A673 (cell line): ENCODE results near the gene AP1AR. TPM values are rescaled to one million over a fixed set of nuclear protein-coding genes. Genes with fewer than 3 reads are reported as not detected.

Experiments used
- BruUV-seq: library from RNA; stranded (reverse); fragments of 400-500 nt; replicated peaks from 2 replicates; lab custom pipeline; 2021; lab: Mats Ljungman, UMichigan
- CTCF ChIA-PET: fragments of 300-600 bp; sonication (Branson Sonifier 250); formaldehyde crosslinking; loops from one replicate; lab custom pipeline; 2022; ENCODE audit warnings: antibody characterized with exemption; lab: Charles Lee
- POLR2A ChIA-PET: fragments of 300-600 bp; sonication (Branson Sonifier 250); formaldehyde crosslinking; loops from one replicate; lab custom pipeline; 2022; ENCODE audit warnings: antibody characterized with exemption; ENCODE audit not compliant: low non-redundant PET; lab: Charles Lee
- DNase-seq: peaks from one replicate; pipeline ENCODE4 v3.0.0-alpha.2; 2015; ENCODE audit warnings: low spot score
- H3K27ac ChIP-seq: fragments of 200-600 bp; sonication (generic); 2 replicates; pipeline ENCODE4 v1.5.1; 2016; ENCODE audit warnings: mixed run types, low read depth, mild to moderate bottlenecking, mixed read lengths, antibody characterized with exemption, low read length; ENCODE audit not compliant: poor library complexity, severe bottlenecking
- H3K27me3 ChIP-seq: fragments of 200-600 bp; sonication (generic); replicated peaks from 2 replicates; pipeline ENCODE4 v1.6.1; 2017; ENCODE audit warnings: mixed run types, low read depth, mild to moderate bottlenecking, mixed read lengths, antibody characterized with exemption, low read length; ENCODE audit not compliant: insufficient read depth, poor library complexity
- H3K36me3 ChIP-seq: fragments of 200-600 bp; sonication (generic); 2 replicates; pipeline ENCODE4 v1.6.1; 2016; ENCODE audit warnings: mixed run types, mild to moderate bottlenecking, mixed read lengths, antibody characterized with exemption, low read length; ENCODE audit not compliant: insufficient read depth, poor library complexity, severe bottlenecking
- H3K4me1 ChIP-seq: fragments of 200-600 bp; sonication (generic); 2 replicates; pipeline ENCODE4 v1.6.1; 2017; ENCODE audit warnings: mixed run types, mild to moderate bottlenecking, mixed read lengths, antibody characterized with exemption, low read length; ENCODE audit not compliant: insufficient read depth, poor library complexity, severe bottlenecking
- H3K4me3 ChIP-seq: fragments of 200-600 bp; sonication (generic); 2 replicates; pipeline ENCODE4 v1.5.1; 2016; ENCODE audit warnings: low read depth, mixed run types, mild to moderate bottlenecking, mixed read lengths, low read length; ENCODE audit not compliant: poor library complexity, severe bottlenecking
- H3K9me3 ChIP-seq: fragments of 200-600 bp; sonication (generic); 2 replicates; pipeline ENCODE4 v1.6.1; 2016; ENCODE audit warnings: mixed run types, low read depth, mild to moderate bottlenecking, mixed read lengths, antibody characterized with exemption, low read length; ENCODE audit not compliant: poor library complexity, severe bottlenecking
- CTCF ChIP-seq: fragments of 300-800, 200-600 bp; sonication (generic); conservative IDR thresholded peaks from 2 replicates; pipeline ENCODE4 v1.5.1; 2017; ENCODE audit warnings: low read depth, mild to moderate bottlenecking, antibody characterized with exemption, low read length, moderate library complexity, mixed read lengths
- EZH2 ChIP-seq: fragments of 200-600 bp; sonication (generic); IDR thresholded peaks from 2 replicates; pipeline ENCODE4 v1.6.1; 2017; ENCODE audit warnings: borderline replicate concordance, low read depth, mild to moderate bottlenecking, mixed read lengths, antibody characterized with exemption, low read length; ENCODE audit not compliant: poor library complexity, severe bottlenecking
- intact Hi-C: fragments of 100-400 bp; cut with micrococcal nuclease; formaldehyde crosslinking; loops from one replicate; pipeline ENCODE4 v1.10.0; 2022; ENCODE audit not compliant: unreplicated experiment
- total RNA-seq: library from RNA; stranded (reverse); gene quantifications from 2 replicates; pipeline ENCODE4 v1.2.3, GENCODE V29; 2021

The AP1AR gene
- total RNA-seq, 1 experiment from 2014 or later, result 24.9 TPM

- TF ChIP-seq CTCF (no peak), EZH2 (no peak)
- H3K4me1 ChIP-seq, result no peaks in the 10 kb centered on the region
- BruUV-seq, result no TSS peak
- intact Hi-C loops, result no loop called here
- no peak overlapping the region for H3K4me3 ChIP-seq
- H3K27me3 ChIP-seq, result no peaks in the 10 kb centered on the region
- no peaks in the 10 kb centered on the region for H3K36me3 ChIP-seq
- POLR2A ChIA-PET, result no interaction called here
- CTCF ChIA-PET, result no interaction called here
- H3K9me3 ChIP-seq, result no peaks in the 10 kb centered on the region
- DNase-seq, result no peak
- no peak overlapping the region for H3K27ac ChIP-seq
Observed at GRCh38 chr4:112318239-112319142, 86.9 kb downstream of the AP1AR start.

Other genes starting within 250 kb of the AP1AR start
- gene FAM241A, start 86.3 kb upstream of the AP1AR start, total RNA-seq, result 1.4 and 1.5 TPM in 2 replicates
- 9.1 and 11.4 TPM in 2 replicates for gene TIFA, start 54.1 kb downstream of the AP1AR start, total RNA-seq
- gene ALPK1, start 65.6 kb downstream of the AP1AR start, total RNA-seq, result 11.8 and 17.3 TPM in 2 replicates